Amygdala (tissue), 56 donors: ENCODE results near the gene ABHD17C.
"Not testable (repeated sequence)": the region's sequence is repeated elsewhere in the genome, so short reads cannot be mapped to it uniquely, and the experiment has no call there.

Source experiments
- DNase-seq, 56 donors: peaks; one replicate each; lab custom pipeline; 2025; lab: John Stamatoyannopoulos, UW

The ABHD17C gene

GRCh38 chr15:80695099-80695910 is at the start of gene ABHD17C:
Gene ABHD17C (plus strand): TSS chr15:80695310. CDS start chr15:80695430, 120 bp downstream.
- DNase-seq = peak in 32 of 56 donors; percentile 3 to 63 (median 32)

GRCh38 chr15:80645494-80646065 is 49.5 kb upstream of the ABHD17C start:
- DNase-seq = no peak

GRCh38 chr15:80647424-80647823 is 47.7 kb upstream of the ABHD17C start:
- DNase-seq = not testable (repeated sequence)

- no peak for DNase-seq
Measured at GRCh38 chr15:80654299-80654698, 40.8 kb upstream of the ABHD17C start.

GRCh38 chr15:80659375-80659774 is 35.7 kb upstream of the ABHD17C start:
- DNase-seq = no peak

- DNase-seq = no peak
Measured at GRCh38 chr15:80660119-80660518, 35.0 kb upstream of the ABHD17C start.

GRCh38 chr15:80662129-80662528 is 33.0 kb upstream of the ABHD17C start:
- DNase-seq = no peak

- DNase-seq = no peak
Measured at GRCh38 chr15:80662757-80663553, 32.2 kb upstream of the ABHD17C start.

- DNase-seq = no peak
Measured at GRCh38 chr15:80665151-80665550, 30.0 kb upstream of the ABHD17C start.

GRCh38 chr15:80667936-80668335 is 27.2 kb upstream of the ABHD17C start:
- DNase-seq = no peak

- no peak for DNase-seq
Measured at GRCh38 chr15:80668546-80669236, 26.4 kb upstream of the ABHD17C start.

- DNase-seq = no peak
Measured at GRCh38 chr15:80669663-80670273, 25.3 kb upstream of the ABHD17C start.

GRCh38 chr15:80673561-80674244 is 21.4 kb upstream of the ABHD17C start:
- no peak for DNase-seq

GRCh38 chr15:80674245-80674614 is 20.9 kb upstream of the ABHD17C start:
- no peak for DNase-seq

- DNase-seq = no peak
Measured at GRCh38 chr15:80677041-80677440, 18.1 kb upstream of the ABHD17C start.

- no peak for DNase-seq
Measured at GRCh38 chr15:80679167-80679803, 15.8 kb upstream of the ABHD17C start.

- DNase-seq = no peak
Measured at GRCh38 chr15:80679804-80680175, 15.3 kb upstream of the ABHD17C start.

GRCh38 chr15:80682201-80682600 is 12.9 kb upstream of the ABHD17C start:
- no peak for DNase-seq

GRCh38 chr15:80684697-80685096 is 10.4 kb upstream of the ABHD17C start:
- DNase-seq = no peak
